ENCODE results near the gene ARFGAP3. TPM values are rescaled to one million over a fixed set of nuclear protein-coding genes. Genes with fewer than 3 reads are reported as not detected.
"Not testable (repeated sequence)": the region's sequence is repeated elsewhere in the genome, so short reads cannot be mapped to it uniquely, and the experiment has no call there.

Gene ARFGAP3
- total RNA-seq, 1 donor from 2014 or later: 80.8 TPM

- H3K27me3 Mint-ChIP-seq (ENCODE audit: low read depth): peaks cover 1% of the 10 kb centered on the region
- no peak overlapping the region for H3K27ac Mint-ChIP-seq (ENCODE audit: unreplicated experiment)
- no peaks in the 10 kb centered on the region for H3K9me3 Mint-ChIP-seq (ENCODE audit: low read depth)
- H3K36me3 Mint-ChIP-seq (ENCODE audit: low read depth): no peaks in the 10 kb centered on the region
- TF ChIP-seq, protein P1, sequence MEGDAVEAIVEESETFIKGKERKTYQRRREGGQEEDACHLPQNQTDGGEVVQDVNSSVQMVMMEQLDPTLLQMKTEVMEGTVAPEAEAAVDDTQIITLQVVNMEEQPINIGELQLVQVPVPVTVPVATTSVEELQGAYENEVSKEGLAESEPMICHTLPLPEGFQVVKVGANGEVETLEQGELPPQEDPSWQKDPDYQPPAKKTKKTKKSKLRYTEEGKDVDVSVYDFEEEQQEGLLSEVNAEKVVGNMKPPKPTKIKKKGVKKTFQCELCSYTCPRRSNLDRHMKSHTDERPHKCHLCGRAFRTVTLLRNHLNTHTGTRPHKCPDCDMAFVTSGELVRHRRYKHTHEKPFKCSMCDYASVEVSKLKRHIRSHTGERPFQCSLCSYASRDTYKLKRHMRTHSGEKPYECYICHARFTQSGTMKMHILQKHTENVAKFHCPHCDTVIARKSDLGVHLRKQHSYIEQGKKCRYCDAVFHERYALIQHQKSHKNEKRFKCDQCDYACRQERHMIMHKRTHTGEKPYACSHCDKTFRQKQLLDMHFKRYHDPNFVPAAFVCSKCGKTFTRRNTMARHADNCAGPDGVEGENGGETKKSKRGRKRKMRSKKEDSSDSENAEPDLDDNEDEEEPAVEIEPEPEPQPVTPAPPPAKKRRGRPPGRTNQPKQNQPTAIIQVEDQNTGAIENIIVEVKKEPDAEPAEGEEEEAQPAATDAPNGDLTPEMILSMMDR (IDR thresholded peaks at IDR 0.05): no peak
- peaks cover 16% of the 10 kb centered on the region for H3K4me1 Mint-ChIP-seq (ENCODE audit: low read depth)
- no peak for DNase-seq (ENCODE audit: low spot score)
- no peak overlapping the region for H3K4me3 Mint-ChIP-seq (ENCODE audit: unreplicated experiment)
Measured at GRCh38 chr22:42760806-42761565, 96.1 kb downstream of the ARFGAP3 start.

DNA sequence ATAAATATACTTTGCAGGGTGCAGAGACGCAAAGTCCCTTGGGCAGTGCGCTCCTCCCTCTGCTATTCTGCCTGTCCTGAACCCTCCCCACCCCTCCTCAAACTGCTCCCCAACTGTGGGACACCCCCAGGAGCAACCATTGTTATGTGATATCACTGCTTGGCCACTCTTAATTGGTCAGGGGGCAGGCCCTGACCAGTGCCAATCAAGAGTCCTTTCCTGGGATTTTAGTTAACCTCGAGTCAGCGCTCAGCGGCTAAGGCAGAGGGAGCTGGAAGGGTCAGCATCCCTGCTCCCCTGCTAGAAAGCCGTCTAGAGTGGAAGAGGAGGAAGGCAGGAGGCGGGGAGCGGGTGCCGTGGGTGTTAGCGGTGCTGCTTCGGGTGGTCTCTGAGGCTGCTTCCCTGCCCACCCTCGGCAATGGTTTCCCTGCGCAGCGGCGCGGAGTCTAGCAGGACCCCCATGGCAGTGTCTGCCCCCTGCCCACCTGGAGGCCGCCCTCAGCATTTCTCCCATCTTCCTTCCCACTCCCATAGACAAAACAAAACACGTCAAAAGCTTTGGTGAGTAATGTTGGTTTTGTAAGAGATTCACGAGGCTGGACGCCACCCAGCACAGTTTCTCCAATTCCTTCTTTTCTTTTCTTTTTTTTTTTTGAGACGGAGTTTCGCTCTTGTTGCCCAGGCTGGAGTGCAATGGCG is 98.0 kb downstream of the ARFGAP3 start:
- Mint-ChIP-seq H3K36me3 (ENCODE audit: low read depth) (no peaks in the 10 kb centered on the region), H3K27ac (ENCODE audit: unreplicated experiment) (peak overlapping the region; percentile 63), H3K27me3 (ENCODE audit: low read depth) (peaks cover 1% of the 10 kb centered on the region), H3K4me1 (ENCODE audit: low read depth) (peaks cover 9% of the 10 kb centered on the region), H3K4me3 (ENCODE audit: unreplicated experiment) (no peak overlapping the region), H3K9me3 (ENCODE audit: low read depth) (no peaks in the 10 kb centered on the region)
- TF ChIP-seq, protein P1 (IDR thresholded peaks at IDR 0.05): no peak
- no peak for DNase-seq (ENCODE audit: low spot score)

- not testable (repeated sequence) for H3K27me3 Mint-ChIP-seq (ENCODE audit: low read depth); H3K27ac Mint-ChIP-seq (ENCODE audit: unreplicated experiment); H3K36me3 Mint-ChIP-seq (ENCODE audit: low read depth); H3K4me3 Mint-ChIP-seq (ENCODE audit: unreplicated experiment); H3K9me3 Mint-ChIP-seq (ENCODE audit: low read depth); DNase-seq (ENCODE audit: low spot score)
- peaks cover 16% of the 10 kb centered on the region for H3K4me1 Mint-ChIP-seq (ENCODE audit: low read depth)
Measured at GRCh38 chr22:42755553-42755952, 101.5 kb downstream of the ARFGAP3 start.

DNA sequence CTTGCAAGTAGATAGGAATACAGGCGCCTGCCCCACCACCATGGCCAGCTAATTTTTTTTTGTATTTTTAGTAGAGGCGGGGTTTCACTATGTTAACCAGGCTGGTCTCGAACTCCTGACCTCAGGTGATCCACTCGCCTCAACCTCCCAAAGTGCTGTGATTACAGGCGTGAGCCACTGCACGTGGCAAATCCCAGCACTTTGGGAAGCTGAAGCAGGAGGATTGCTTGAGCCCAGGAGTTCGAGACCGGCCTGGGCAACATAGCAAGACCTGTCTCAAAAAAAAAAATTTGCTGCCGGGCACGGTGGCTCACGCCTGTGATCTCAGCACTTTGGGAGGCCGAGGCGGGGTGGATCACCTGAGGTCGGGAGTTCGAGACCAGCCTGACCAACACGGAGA is 102.0 kb downstream of the ARFGAP3 start:
- H3K4me1 Mint-ChIP-seq (ENCODE audit: low read depth): peaks cover 16% of the 10 kb centered on the region
- DNase-seq (ENCODE audit: low spot score); H3K36me3 Mint-ChIP-seq (ENCODE audit: low read depth); H3K4me3 Mint-ChIP-seq (ENCODE audit: unreplicated experiment); H3K27ac Mint-ChIP-seq (ENCODE audit: unreplicated experiment); H3K9me3 Mint-ChIP-seq (ENCODE audit: low read depth); H3K27me3 Mint-ChIP-seq (ENCODE audit: low read depth): not testable (repeated sequence)

- Mint-ChIP-seq H3K36me3 (ENCODE audit: low read depth) (no peaks in the 10 kb centered on the region), H3K9me3 (ENCODE audit: low read depth) (no peaks in the 10 kb centered on the region), H3K4me3 (ENCODE audit: unreplicated experiment) (no peak overlapping the region), H3K27me3 (ENCODE audit: low read depth) (peaks cover 1% of the 10 kb centered on the region), H3K4me1 (ENCODE audit: low read depth) (peaks cover 16% of the 10 kb centered on the region), H3K27ac (ENCODE audit: unreplicated experiment) (no peak overlapping the region)
- TF ChIP-seq, protein P1 (IDR thresholded peaks at IDR 0.05): no peak
- no peak for DNase-seq (ENCODE audit: low spot score)
Measured at GRCh38 chr22:42754658-42755057, 102.4 kb downstream of the ARFGAP3 start.

DNA sequence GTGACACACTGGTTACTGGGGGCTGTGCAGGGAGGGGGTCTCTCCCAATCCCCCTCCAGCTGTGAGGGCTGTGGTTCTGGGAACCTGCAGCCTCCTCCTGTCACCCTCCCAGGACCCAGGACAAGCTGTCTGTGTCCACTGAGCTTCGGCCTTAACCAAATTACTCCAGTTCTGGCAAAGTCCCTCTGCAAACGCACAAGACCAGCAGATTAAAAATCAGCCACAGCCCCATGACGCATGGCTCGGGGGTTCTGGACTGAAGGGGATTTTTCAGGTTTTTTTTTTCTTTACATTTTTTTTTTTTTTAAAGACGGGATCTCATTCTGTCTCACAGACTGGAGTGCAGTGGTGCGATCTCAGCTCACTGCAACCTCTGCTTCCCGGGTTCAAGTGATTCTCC is 104.2 kb downstream of the ARFGAP3 start:
- no peak overlapping the region for H3K27ac Mint-ChIP-seq (ENCODE audit: unreplicated experiment)
- H3K9me3 Mint-ChIP-seq (ENCODE audit: low read depth): no peaks in the 10 kb centered on the region
- TF ChIP-seq, protein P1 (IDR thresholded peaks at IDR 0.05): no peak
- peaks cover 13% of the 10 kb centered on the region for H3K4me1 Mint-ChIP-seq (ENCODE audit: low read depth)
- no peak overlapping the region for H3K4me3 Mint-ChIP-seq (ENCODE audit: unreplicated experiment)
- H3K36me3 Mint-ChIP-seq (ENCODE audit: low read depth): no peaks in the 10 kb centered on the region
- peaks cover 1% of the 10 kb centered on the region for H3K27me3 Mint-ChIP-seq (ENCODE audit: low read depth)
- DNase-seq (ENCODE audit: low spot score): no peak
